KMS-11 (cell line): Measurements from ENCODE around the gene TLR4.

Source experiments
- H2AFZ ChIP-seq: fragments of 200-600 bp; sonication (generic); 2 replicates; pipeline ENCODE4 v1.6.1; 2016; ENCODE audit warnings: antibody characterized with exemption, mixed run types, low read depth
- H3K27ac ChIP-seq: fragments of 200-600 bp; sonication (generic); 2 replicates; pipeline ENCODE4 v1.6.1; 2016; ENCODE audit warnings: mild to moderate bottlenecking, mixed run types
- H3K27me3 ChIP-seq: fragments of 200-600 bp; sonication (generic); 2 replicates; pipeline ENCODE4 v1.6.1; 2017; ENCODE audit warnings: mild to moderate bottlenecking, low read depth, mixed run types, moderate library complexity; ENCODE audit not compliant: insufficient read depth
- H3K36me3 ChIP-seq: fragments of 200-600 bp; sonication (generic); 2 replicates; pipeline ENCODE4 v1.6.1; 2017; ENCODE audit warnings: mild to moderate bottlenecking, mixed run types; ENCODE audit not compliant: insufficient read depth
- H3K4me1 ChIP-seq: fragments of 200-600 bp; sonication (generic); 2 replicates; pipeline ENCODE4 v1.6.1; 2016; ENCODE audit warnings: mild to moderate bottlenecking, low read depth, mixed run types; ENCODE audit not compliant: poor library complexity, severe bottlenecking
- H3K4me2 ChIP-seq: fragments of 200-600 bp; sonication (generic); 2 replicates; pipeline ENCODE4 v1.7.0; 2016; ENCODE audit warnings: mild to moderate bottlenecking, mixed run types
- H3K4me3 ChIP-seq: fragments of 200-600 bp; sonication (generic); IDR thresholded peaks from 2 replicates; pipeline ENCODE4 v1.6.1; 2017; ENCODE audit warnings: low read depth, low read length, mixed read lengths; ENCODE audit not compliant: insufficient read depth
- H3K79me2 ChIP-seq: fragments of 200-600 bp; sonication (generic); 2 replicates; pipeline ENCODE4 v1.6.1; 2016; ENCODE audit warnings: low read depth, mixed run types; ENCODE audit not compliant: insufficient read depth
- H3K9ac ChIP-seq: fragments of 200-600 bp; sonication (generic); 2 replicates; pipeline ENCODE4 v1.6.1; 2016; ENCODE audit warnings: mild to moderate bottlenecking, mixed run types
- H4K20me1 ChIP-seq: fragments of 200-600 bp; sonication (generic); 2 replicates; pipeline ENCODE4 v1.6.1; 2016; ENCODE audit warnings: mild to moderate bottlenecking, mixed run types; ENCODE audit not compliant: insufficient read depth
- TF ChIP-seq, protein P1 (sequence below): fragments of 200-600 bp; sonication (generic); conservative IDR thresholded peaks from 2 replicates; pipeline ENCODE4 v1.6.1; 2017; ENCODE audit warnings: low read depth, mild to moderate bottlenecking, antibody characterized with exemption, low read length, moderate library complexity, mixed read lengths

TLR4 gene

DNA sequence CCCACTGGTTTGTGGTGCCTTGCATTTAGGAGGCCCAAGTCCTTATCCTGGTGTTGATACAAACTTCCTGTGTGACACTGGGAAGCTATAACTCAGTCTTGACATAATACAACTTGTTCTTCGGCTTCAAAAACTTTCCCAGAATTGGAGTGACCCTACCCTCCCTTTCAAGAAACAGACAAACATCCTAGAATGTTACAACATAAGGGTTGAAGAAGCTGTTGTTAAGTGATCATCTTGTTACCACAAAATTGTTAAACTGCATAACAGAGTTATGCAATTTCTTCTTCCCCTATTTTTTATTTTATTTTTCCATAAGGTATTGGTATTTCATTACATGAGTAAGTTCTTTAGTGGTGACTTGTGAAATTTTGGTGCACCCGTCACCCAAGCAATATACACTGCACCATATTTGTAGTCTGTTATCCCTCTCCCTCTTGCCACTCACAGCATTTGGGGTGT lies 21.3 kb downstream of the TLR4 start:
- no peak overlapping the region for H2AFZ ChIP-seq
- no peaks in the 10 kb centered on the region for H4K20me1 ChIP-seq
- no peaks in the 10 kb centered on the region for H3K36me3 ChIP-seq
- H3K9ac ChIP-seq, result no peak overlapping the region
- H3K4me3 ChIP-seq, result no peak overlapping the region
- no peaks in the 10 kb centered on the region for H3K79me2 ChIP-seq
- no peak overlapping the region for H3K4me2 ChIP-seq
- H3K27ac ChIP-seq, result no peak overlapping the region
- peaks cover 15% of the 10 kb centered on the region for H3K4me1 ChIP-seq
- H3K27me3 ChIP-seq, result no peaks in the 10 kb centered on the region
- TF ChIP-seq, protein P1, sequence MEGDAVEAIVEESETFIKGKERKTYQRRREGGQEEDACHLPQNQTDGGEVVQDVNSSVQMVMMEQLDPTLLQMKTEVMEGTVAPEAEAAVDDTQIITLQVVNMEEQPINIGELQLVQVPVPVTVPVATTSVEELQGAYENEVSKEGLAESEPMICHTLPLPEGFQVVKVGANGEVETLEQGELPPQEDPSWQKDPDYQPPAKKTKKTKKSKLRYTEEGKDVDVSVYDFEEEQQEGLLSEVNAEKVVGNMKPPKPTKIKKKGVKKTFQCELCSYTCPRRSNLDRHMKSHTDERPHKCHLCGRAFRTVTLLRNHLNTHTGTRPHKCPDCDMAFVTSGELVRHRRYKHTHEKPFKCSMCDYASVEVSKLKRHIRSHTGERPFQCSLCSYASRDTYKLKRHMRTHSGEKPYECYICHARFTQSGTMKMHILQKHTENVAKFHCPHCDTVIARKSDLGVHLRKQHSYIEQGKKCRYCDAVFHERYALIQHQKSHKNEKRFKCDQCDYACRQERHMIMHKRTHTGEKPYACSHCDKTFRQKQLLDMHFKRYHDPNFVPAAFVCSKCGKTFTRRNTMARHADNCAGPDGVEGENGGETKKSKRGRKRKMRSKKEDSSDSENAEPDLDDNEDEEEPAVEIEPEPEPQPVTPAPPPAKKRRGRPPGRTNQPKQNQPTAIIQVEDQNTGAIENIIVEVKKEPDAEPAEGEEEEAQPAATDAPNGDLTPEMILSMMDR, result no peak

DNA sequence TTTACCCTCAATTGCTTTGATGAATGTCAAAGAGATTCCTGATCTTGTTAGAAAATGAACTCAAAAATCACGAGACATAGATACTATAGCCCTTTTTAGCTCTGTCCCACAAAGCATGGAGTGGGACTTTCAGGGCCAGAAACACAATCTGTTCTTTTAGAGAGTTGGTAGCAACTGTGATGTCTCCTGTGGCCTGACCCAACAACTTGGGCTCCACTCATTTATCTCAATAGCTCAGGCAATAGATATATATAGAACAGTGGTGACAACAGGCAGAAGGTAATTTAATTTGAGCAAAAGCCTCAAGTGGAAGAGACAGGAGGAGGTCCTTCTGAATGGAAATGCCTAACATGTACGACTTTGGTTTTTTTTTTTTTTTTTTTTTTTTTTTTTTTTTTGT lies 25.2 kb downstream of the TLR4 start:
- TF ChIP-seq, protein P1, result no peak
- Histone ChIP-seq H3K4me3 (no peak overlapping the region), H3K79me2 (no peaks in the 10 kb centered on the region), H3K4me2 (no peak overlapping the region), H2AFZ (no peak overlapping the region), H4K20me1 (no peaks in the 10 kb centered on the region), H3K27me3 (no peaks in the 10 kb centered on the region), H3K36me3 (no peaks in the 10 kb centered on the region), H3K4me1 (no peaks in the 10 kb centered on the region), H3K27ac (no peak overlapping the region), H3K9ac (no peak overlapping the region)

DNA sequence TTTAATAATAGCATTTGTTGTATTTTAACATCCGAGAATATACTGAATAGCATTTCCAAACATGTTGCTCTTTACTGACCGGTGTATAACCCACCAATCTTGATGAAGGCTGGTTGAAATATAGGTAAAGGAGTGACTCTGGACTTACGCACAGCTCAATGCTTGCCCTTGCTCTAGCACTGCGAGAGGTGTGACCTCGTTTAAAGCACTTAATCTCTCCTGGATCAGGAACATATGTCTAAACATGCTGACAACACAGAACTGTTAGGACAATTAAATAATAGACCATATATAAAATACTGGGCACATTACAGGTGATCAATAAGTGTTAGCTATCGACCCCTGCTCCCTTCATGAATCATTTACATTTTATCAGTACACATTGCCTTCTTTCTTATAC lies 28.3 kb downstream of the TLR4 start:
- TF ChIP-seq, protein P1, result no peak
- H3K27ac ChIP-seq, result no peak overlapping the region
- H3K4me2 ChIP-seq, result no peak overlapping the region
- no peaks in the 10 kb centered on the region for H3K79me2 ChIP-seq
- no peaks in the 10 kb centered on the region for H3K36me3 ChIP-seq
- no peak overlapping the region for H2AFZ ChIP-seq
- no peak overlapping the region for H3K4me3 ChIP-seq
- no peaks in the 10 kb centered on the region for H4K20me1 ChIP-seq
- H3K27me3 ChIP-seq, result no peaks in the 10 kb centered on the region
- H3K4me1 ChIP-seq, result no peaks in the 10 kb centered on the region
- H3K9ac ChIP-seq, result no peak overlapping the region

DNA sequence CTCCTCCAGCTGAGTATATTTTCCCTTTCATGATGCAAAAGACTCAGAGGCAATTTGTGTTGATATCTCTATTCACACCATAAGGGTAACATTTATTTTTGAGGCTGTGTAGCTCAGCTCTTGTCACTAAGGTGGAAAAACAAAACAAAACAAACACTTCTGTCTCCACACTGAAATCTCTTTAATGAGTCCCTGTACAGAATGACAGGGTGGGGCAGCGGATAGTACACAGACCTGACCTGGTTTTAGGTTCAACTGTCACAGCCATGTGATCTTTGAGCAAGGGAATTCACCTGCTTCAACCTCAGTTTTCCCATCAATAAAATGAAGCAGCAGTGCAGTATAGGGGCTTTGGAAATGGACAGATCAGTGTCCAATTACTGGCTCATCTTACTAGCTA lies 29.3 kb downstream of the TLR4 start:
- no peak overlapping the region for H3K4me2 ChIP-seq
- no peak overlapping the region for H3K9ac ChIP-seq
- H3K27me3 ChIP-seq, result no peaks in the 10 kb centered on the region
- no peak overlapping the region for H3K27ac ChIP-seq
- H3K4me1 ChIP-seq, result no peaks in the 10 kb centered on the region
- no peak overlapping the region for H2AFZ ChIP-seq
- no peaks in the 10 kb centered on the region for H3K36me3 ChIP-seq
- H4K20me1 ChIP-seq, result no peaks in the 10 kb centered on the region
- H3K79me2 ChIP-seq, result no peaks in the 10 kb centered on the region
- no peak overlapping the region for H3K4me3 ChIP-seq
- TF ChIP-seq, protein P1, result no peak

DNA sequence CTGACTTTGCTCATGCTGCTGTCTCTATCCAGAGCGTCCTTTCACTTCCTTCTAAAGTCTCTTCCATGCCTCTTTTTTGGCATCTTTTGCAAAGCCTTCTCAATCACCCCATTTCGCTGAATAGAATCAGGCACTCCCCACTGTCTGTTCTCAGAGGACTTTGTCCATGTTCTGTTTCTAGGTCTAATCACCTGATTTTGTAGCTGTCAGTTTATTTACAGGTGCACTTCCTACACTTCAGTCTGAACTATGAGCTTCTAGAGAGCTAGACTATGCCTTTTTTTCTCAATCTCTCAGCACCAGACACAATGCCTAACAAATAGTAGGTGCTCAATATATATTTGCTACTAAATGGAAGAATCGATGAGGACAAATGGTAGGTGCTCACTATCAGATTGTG lies 29.9 kb downstream of the TLR4 start:
- Histone ChIP-seq H3K36me3 (no peaks in the 10 kb centered on the region), H3K27ac (no peak overlapping the region), H3K4me1 (no peaks in the 10 kb centered on the region), H3K27me3 (no peaks in the 10 kb centered on the region), H3K4me3 (no peak overlapping the region), H3K9ac (no peak overlapping the region), H3K4me2 (no peak overlapping the region), H3K79me2 (no peaks in the 10 kb centered on the region), H4K20me1 (no peaks in the 10 kb centered on the region), H2AFZ (no peak overlapping the region)
- TF ChIP-seq, protein P1, result no peak
